ENCODE data around the gene CDIP1.
"Not testable (repeated sequence)": the region's sequence is repeated elsewhere in the genome, so short reads cannot be mapped to it uniquely, and the experiment has no call there.

CDIP1 gene

DNA sequence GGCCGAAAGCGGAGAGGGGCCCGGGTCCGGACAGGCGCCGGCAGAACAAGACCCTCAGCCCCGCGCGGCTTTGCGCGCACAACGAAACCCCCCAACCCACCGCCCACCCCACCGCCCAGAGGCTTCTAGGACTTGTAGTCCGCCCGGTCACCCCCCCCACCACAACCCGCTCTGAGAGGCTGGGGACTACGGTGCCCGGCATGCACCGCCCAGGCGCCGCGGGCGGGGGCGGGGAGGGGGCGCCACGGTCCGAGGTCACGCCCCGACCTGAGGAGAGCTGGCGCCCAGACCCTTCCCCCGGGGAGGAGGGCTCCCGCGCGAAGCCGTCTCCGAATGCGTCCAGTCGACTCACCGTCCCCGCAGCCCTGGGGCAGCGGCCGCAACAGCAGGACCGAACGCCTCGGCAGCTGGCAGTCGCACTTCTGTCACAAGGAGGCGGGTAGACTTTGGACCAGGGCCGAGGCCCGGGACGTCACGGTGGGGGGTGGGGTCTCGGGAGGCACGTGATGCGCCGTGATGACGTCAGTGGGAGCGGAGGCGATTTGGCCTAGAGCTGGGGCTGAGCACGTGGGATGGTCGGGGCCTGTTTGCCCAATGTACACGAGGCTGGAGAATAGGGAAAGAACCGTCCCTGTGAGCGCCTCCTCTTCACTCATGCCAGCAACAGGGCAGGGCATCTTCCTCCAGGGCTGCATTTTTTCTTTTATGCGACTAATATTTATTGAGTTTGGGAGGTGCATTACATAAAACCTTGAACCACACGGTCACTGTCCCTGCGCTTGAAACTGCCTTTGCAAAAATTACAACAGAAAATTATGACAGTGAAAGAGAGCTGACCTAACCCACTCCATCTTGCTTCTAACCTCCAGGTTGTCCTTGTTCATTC is at the start of gene CDIP1:
Gene CDIP1 (minus strand): TSS at position 424 of the 886 bp plus-strand sequence. CDS start 24,643 bp downstream, outside the sequence.
- in situ Hi-C loops (cut with HindIII; ENCODE audit: low sequenced_read_pairs) = no loop called here

DNA sequence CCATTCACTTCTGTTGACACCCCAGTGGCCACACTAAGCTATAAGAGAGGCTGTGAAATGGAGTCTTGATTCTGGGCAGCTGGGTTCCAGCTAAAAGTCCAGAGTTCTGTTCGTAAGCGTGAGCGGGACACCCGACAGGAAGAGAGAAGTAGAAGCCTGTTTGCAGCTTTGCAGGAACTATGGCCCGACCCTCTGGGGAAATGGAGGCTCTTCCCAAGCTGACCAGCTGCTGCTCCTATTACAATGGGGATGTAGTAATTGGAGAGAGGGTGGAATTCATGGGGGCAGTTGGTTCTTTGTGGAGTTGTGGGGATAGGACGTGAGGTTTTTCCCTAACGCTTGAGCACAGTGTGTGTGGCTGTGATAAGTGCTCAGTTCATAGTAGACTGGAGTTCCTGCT is 47.7 kb upstream of the CDIP1 start:
- in situ Hi-C loops (cut with HindIII; ENCODE audit: low sequenced_read_pairs) = no loop called here

DNA sequence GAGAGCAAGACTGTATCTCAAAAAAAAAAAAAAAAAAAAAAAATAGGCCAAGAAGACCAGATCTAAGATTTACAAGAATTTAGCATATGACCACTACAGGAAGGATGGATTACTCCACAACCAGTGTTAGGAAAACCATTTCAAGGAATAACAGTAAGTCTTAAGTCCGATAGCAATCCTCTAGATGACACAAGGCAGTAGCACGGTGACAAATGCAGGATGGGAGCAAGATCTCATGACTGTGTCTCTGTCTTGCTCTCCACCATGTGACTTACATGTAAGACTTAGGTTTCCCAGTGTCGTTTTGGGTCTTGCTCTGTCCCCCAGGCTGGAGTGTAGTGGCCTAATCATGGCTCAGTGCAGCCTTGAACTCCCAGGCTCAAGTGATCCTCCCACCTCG is 45.3 kb upstream of the CDIP1 start:
- in situ Hi-C loops (cut with HindIII; ENCODE audit: low sequenced_read_pairs) = no loop called here

DNA sequence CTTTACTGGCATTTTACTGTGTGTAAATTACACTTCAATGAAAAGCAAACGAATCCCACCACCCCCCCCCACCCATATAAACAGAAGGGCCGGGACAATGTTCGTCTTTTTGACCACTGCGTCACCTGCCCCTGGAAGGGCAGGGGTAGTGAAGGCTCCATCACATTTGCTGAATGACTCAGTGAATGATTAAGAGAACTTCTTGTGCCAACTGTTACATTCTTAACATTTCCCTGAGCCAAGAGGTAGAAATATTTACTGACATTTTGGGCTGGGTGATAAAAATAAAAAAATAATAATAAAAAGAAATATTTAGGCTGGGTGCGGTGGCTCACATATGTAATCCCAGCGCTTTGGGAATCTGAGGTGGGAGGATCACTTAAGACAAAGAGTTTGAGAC is 41.7 kb upstream of the CDIP1 start:
- in situ Hi-C loops (cut with HindIII; ENCODE audit: low sequenced_read_pairs) = no loop called here

DNA sequence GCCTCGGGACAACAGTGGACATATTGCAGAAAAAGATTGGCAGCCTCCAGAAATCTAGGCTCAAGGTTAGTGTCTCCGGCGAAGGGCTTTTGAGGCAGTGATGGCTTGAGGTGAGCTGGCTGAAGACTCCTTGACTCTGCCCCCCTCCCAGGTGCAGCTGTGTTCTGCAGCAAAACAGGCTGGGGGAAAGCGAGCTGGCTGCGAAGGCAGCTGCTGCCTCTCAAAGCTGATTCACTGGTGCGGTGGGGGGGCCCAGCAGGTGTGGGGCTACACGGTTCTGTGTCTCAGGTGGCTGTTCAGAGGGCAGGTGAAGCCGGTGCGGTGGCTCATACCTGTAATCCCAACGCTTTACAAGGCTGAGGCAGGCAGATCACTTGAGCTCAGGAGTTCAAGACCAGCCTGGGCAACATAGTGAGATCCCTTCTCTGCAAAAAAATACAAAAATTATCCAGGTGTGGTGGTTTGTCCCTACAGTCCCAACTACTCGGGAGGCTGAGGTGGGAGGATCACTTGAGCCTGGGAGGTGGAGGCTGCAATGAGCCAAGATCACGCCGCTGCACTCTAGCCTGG is 40.5 kb upstream of the CDIP1 start:
- in situ Hi-C loops (cut with HindIII; ENCODE audit: low sequenced_read_pairs) = no loop called here

GRCh38 chr16:4576008-4576407 is 37.4 kb upstream of the CDIP1 start:
- in situ Hi-C loops (cut with HindIII; ENCODE audit: low sequenced_read_pairs) = no loop called here

- in situ Hi-C loops (cut with HindIII; ENCODE audit: low sequenced_read_pairs) = no loop called here
These were observed 36.5 kb upstream of the CDIP1 start for GRCh38 chr16:4574919-4575705.

DNA sequence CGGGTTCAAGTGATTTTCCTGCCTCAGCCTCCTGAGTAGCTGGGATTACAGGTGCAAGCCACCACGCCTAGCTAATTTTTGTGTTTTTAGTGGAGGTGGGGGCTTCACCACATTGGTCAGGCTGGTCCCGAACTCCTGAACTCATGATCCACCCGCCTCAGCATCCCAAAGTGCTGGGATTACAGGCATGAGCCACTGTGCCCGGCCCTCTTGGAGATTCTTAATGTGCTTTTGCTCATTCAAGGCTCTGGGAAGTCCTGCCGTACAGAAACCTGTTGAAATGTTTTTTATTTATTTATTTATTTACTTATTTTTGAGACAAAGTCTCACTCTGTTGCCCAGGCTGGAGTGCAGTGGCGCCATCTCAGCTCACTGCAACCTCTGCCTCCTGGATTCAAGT is 35.4 kb upstream of the CDIP1 start:
- in situ Hi-C loops (cut with HindIII; ENCODE audit: low sequenced_read_pairs) = not testable (repeated sequence)

- in situ Hi-C loops (cut with HindIII; ENCODE audit: low sequenced_read_pairs) = no loop called here
These were observed 34.1 kb upstream of the CDIP1 start for GRCh38 chr16:4572715-4573114.

GRCh38 chr16:4570688-4571321 is 32.2 kb upstream of the CDIP1 start:
- in situ Hi-C loops (cut with HindIII; ENCODE audit: low sequenced_read_pairs) = no loop called here

DNA sequence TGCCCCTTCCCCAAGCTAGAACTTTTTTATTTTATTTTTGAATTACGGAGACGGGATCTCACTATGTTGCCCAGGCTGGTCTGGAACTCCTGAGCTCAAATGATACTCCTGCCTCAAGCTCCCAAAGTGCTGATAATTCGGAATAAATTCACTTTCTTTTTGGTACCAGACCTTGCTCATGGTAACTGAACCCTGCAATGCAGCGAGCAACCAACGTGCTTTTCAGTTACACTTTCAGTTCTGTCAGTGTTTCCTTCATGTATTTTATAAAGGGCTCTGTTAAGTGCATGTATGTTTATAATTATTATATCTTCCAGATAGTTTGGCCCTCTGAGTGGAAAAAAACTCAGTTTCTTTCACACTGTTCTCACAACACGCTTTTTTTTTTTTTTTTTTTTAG is 31.5 kb upstream of the CDIP1 start:
- in situ Hi-C loops (cut with HindIII; ENCODE audit: low sequenced_read_pairs) = no loop called here

DNA sequence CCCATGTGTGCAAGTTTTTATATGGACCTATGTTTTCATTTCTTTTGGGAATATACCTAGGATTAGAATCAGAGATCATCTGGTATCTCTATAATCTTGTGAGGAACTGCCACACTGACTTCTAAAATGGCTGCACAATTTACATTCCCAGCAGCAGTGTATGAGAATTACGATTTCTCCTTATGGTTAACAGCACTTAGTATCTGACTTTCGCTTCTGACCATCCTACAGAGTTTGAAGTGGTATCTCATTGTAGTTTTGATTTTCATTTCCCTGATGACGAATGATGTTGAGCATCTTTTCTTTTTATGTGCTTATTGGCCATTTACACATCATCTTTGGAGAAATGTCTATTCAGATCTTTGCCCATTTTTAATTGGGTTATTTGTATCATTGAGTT is 27.6 kb upstream of the CDIP1 start:
- in situ Hi-C loops (cut with HindIII; ENCODE audit: low sequenced_read_pairs) = no loop called here

GRCh38 chr16:4564661-4565267 is 26.2 kb upstream of the CDIP1 start:
- in situ Hi-C loops (cut with HindIII; ENCODE audit: low sequenced_read_pairs) = no loop called here

DNA sequence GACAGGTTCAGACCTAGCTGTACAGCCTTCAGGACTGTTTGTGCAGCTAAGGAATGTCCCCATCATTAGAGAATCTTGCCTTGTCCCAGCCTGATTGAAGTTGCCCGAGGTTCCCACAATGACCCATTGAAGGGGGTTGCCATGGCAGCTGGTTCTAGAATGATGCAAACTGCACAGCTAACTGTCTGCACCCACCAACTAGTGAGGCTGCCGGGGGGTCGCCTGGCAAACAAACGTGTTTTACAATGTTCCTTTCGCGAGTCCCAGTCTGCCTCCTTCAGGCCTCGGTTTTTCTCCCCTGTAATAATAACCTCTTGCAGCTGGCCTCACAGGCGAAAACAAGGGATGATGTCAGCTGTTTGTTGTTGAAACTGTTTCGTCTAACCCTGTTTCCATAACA is 23.0 kb upstream of the CDIP1 start:
- in situ Hi-C loops (cut with HindIII; ENCODE audit: low sequenced_read_pairs) = no loop called here

DNA sequence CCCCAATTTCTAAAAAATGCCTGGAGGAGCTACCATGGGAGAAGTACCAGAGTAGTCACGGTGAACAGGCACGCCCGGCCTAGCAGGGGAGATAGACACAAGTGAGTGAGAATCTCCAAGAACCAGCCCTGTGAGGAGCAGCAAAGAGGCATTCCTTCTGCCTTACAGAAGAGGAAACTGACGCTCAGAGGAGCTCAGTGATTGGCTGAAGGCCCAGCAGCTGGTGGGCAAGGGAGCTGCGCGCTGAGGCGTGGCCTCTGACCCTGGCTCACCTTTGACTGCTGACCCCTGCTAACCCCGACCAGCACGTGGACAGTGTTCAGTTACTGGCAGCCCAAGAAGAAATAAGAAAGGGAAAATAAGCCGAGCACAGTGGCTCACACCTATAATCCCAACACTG is 19.4 kb upstream of the CDIP1 start:
- in situ Hi-C loops (cut with HindIII; ENCODE audit: low sequenced_read_pairs) = no loop called here

- in situ Hi-C loops (cut with HindIII; ENCODE audit: low sequenced_read_pairs) = no loop called here
These were observed 18.0 kb upstream of the CDIP1 start for GRCh38 chr16:4556580-4556979.

DNA sequence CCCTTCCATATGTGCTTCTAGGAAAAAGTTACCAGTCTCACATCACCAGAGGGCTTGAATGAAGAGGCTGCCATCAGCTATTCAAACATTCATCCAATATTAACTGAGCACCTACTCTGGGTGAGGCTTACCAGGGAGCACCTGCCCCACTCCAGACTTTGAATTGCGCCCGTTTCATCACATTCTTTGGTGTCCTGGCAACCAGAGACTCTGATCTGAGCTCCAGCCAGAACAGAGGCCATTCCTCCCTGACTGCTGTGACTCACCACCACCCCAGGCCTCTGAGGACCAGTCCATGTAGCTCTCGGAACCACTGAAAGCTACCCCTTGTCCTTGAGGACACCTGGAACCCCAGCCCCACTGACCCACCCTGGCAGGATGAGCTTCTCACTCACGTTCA is 17.5 kb upstream of the CDIP1 start, which contains the start of gene C16orf96:
Gene C16orf96 (plus strand): TSS at position 229 of the 400 bp plus-strand sequence. CDS start 150 bp downstream, at position 379.
- in situ Hi-C loops (cut with HindIII; ENCODE audit: low sequenced_read_pairs) = no loop called here

GRCh38 chr16:4552541-4552940 is 14.0 kb upstream of the CDIP1 start:
- in situ Hi-C loops (cut with HindIII; ENCODE audit: low sequenced_read_pairs) = no loop called here

DNA sequence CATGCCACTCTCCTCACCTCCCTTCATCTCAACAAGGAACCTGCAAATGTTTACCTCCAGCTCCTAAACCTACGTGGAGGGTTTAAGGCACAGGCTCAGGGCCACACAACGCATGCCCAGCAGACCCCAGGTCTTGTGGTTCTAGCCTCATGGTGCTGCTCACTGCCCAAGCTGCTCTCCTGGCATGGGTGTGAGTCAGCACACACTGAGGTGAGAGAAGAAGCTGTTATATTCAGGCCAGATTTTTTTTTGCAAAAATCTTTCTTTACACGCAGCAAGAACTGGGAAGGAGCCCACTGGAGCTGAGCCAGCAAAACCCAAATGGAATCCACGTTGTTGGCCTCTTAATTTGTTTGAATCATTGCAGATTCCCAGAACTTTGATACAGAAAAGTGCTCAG is 12.0 kb upstream of the CDIP1 start:
- in situ Hi-C loops (cut with HindIII; ENCODE audit: low sequenced_read_pairs) = no loop called here

DNA sequence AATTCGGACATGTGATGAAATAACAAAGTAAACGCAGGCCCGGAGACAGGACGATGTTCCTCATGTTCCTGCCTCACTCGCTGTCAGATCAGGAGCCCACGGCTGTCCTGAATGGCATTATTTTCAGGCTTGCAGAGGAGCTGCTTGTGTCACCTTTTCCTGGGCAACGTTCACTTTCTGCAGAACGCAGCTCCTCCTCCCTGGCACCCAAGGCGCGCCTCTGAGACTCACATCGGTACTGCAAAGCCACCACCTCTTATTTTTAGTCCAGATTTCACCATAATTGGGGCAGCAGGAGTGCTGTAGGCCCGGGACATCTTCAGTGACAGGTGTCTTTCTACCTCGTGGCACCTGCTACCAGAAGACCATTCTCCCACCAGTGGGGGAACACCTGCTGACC is 9.6 kb upstream of the CDIP1 start:
- in situ Hi-C loops (cut with HindIII; ENCODE audit: low sequenced_read_pairs) = no loop called here

DNA sequence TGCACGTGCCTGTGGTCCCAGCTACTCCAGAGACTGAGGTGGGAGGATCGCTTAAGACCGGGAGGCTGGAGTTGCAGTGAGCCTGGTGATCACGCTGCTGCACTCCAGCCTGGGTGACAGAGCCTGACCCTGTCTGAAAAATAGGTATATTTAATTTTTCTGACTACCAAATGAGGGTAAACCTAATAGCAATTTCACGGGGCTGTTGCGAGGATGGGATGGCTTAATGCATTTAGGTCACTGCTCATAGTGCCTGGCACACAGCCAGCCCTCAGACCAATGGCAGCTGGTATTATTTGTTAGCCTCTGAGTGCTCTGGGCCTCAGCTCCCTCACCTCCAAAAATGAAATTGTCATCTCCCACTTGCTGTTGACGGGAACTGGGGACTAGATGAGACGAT is 5.9 kb upstream of the CDIP1 start:
- in situ Hi-C loops (cut with HindIII; ENCODE audit: low sequenced_read_pairs) = no loop called here
